HG03095 (cell line): ENCODE results near the gene FXR2.
A peak's percentile ranks its signal among the peaks of the same experiment; 100 is the strongest.
"Not testable (repeated sequence)": the region's sequence is repeated elsewhere in the genome, so short reads cannot be mapped to it uniquely, and the experiment has no call there.

Experiments
- ATAC-seq: cut with Tn5 transposase; IDR thresholded peaks from one replicate; pipeline ENCODE4 v1.9.1; 2021; ENCODE audit warnings: moderate library complexity; ENCODE audit not compliant: unreplicated experiment

FXR2 gene

GRCh38 chr17:7614425-7615264, at the start of gene FXR2:
Gene FXR2 (minus strand): TSS chr17:7614897. CDS start chr17:7614532, 365 bp downstream.
- ATAC-seq: peak; percentile 82

GRCh38 chr17:7656958-7657609, 42.4 kb upstream of the FXR2 start:
- ATAC-seq: no peak

GRCh38 chr17:7655541-7655840, 40.8 kb upstream of the FXR2 start:
- ATAC-seq: no peak

GRCh38 chr17:7654832-7655540, 40.3 kb upstream of the FXR2 start:
- ATAC-seq: no peak

GRCh38 chr17:7652388-7653356, 38.0 kb upstream of the FXR2 start:
- no peak for ATAC-seq

GRCh38 chr17:7651665-7652387, 37.1 kb upstream of the FXR2 start:
- no peak for ATAC-seq

GRCh38 chr17:7651097-7651664, 36.5 kb upstream of the FXR2 start:
- no peak for ATAC-seq

GRCh38 chr17:7650509-7651096, 35.9 kb upstream of the FXR2 start, which contains the start of gene ATP1B2:
Gene ATP1B2 (plus strand): TSS chr17:7650926. CDS start chr17:7651519, 593 bp downstream.
- ATAC-seq: no peak

- ATAC-seq: no peak
These were observed 32.3 kb upstream of the FXR2 start for GRCh38 chr17:7647018-7647417.

GRCh38 chr17:7646457-7646856, 31.8 kb upstream of the FXR2 start:
- ATAC-seq: no peak

- no peak for ATAC-seq
These were observed 30.1 kb upstream of the FXR2 start for GRCh38 chr17:7644775-7645174.

GRCh38 chr17:7641635-7642034, 26.9 kb upstream of the FXR2 start:
- ATAC-seq: not testable (repeated sequence)

- ATAC-seq: no peak
These were observed 26.1 kb upstream of the FXR2 start for GRCh38 chr17:7640783-7641182.

- no peak for ATAC-seq
These were observed 21.5 kb upstream of the FXR2 start for GRCh38 chr17:7636163-7636562.

GRCh38 chr17:7634384-7634783, 19.7 kb upstream of the FXR2 start:
- ATAC-seq: no peak

- ATAC-seq: no peak
These were observed 18.4 kb upstream of the FXR2 start for GRCh38 chr17:7633093-7633492.

- no peak for ATAC-seq
These were observed 17.8 kb upstream of the FXR2 start for GRCh38 chr17:7632492-7632894.

GRCh38 chr17:7631398-7632380, 17.0 kb upstream of the FXR2 start:
- no peak for ATAC-seq
